ENCODE data around the gene GHRH. TPM values are rescaled to one million over a fixed set of nuclear protein-coding genes. Genes with fewer than 3 reads are reported as not detected.

Gene GHRH
- total RNA-seq, 1 experiment from 2014 or later = not detected

DNA sequence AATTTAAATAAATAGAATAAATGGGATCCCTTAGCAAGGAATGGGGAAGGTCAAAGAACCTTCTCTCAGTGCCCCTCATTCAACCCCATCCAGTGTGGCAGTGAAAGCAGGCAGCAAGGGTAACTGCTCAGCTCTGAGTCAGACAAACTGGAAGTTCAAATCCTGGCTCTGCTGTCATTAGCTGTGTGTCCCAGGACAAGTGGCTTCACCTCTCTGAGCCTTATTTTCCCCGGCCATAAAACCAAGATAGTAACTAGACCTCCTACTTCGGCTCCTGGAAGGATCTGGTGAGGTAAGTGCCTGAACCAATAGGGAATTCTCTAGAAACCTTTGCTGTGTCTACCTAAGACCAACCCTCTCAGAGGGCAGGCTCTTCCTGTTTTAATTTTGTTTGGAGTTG, 4.1 kb downstream of the GHRH start:
- Histone ChIP-seq H3K27ac (ENCODE audit: low read length) (no peak overlapping the region), H3K4me3 (ENCODE audit: low read depth in 2 of 2, low read length in 2 of 2) (no peak overlapping the region), H3K27me3 (ENCODE audit: control insufficient read depth, insufficient read depth, low read length) (peaks cover 4% of the 10 kb centered on the region), H3K36me3 (ENCODE audit: control insufficient read depth, insufficient read depth, low read length) (no peaks in the 10 kb centered on the region), H3K9me3 (ENCODE audit: control insufficient read depth, insufficient read depth, low read depth, low read length) (no peaks in the 10 kb centered on the region), H3K4me1 (ENCODE audit: control insufficient read depth, insufficient read depth, low read length) (no peaks in the 10 kb centered on the region)
- ChIA-PET CTCF (no interaction called here), POLR2A (no interaction called here)
- ATAC-seq (no peak), DNase-seq (ENCODE audit: low read depth, low spot score) (no peak)
- intact Hi-C loops (cut with micrococcal nuclease; ENCODE audit: unreplicated experiment) = no loop called here
- in situ Hi-C loops (cut with HindIII; ENCODE audit: low pct_unique_long_range_greater_than_20kb, low sequenced_read_pairs) = no loop called here
- no TSS peak for BruUV-seq (replicated peaks)
- TF ChIP-seq TCF7L2 (IDR thresholded peaks at IDR 0.05; ENCODE audit: low read depth, low read length) (no peak), SIN3A (IDR thresholded peaks at IDR 0.05; ENCODE audit: borderline replicate concordance, insufficient read depth, low read depth, low read length) (no peak), POLR2AphosphoS5 (IDR thresholded peaks at IDR 0.05; ENCODE audit: low read depth, low read length) (no peak)
- TF ChIP-seq, protein P1, sequence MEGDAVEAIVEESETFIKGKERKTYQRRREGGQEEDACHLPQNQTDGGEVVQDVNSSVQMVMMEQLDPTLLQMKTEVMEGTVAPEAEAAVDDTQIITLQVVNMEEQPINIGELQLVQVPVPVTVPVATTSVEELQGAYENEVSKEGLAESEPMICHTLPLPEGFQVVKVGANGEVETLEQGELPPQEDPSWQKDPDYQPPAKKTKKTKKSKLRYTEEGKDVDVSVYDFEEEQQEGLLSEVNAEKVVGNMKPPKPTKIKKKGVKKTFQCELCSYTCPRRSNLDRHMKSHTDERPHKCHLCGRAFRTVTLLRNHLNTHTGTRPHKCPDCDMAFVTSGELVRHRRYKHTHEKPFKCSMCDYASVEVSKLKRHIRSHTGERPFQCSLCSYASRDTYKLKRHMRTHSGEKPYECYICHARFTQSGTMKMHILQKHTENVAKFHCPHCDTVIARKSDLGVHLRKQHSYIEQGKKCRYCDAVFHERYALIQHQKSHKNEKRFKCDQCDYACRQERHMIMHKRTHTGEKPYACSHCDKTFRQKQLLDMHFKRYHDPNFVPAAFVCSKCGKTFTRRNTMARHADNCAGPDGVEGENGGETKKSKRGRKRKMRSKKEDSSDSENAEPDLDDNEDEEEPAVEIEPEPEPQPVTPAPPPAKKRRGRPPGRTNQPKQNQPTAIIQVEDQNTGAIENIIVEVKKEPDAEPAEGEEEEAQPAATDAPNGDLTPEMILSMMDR (IDR thresholded peaks at IDR 0.05) = no peak
- TF ChIP-seq, protein P2, sequence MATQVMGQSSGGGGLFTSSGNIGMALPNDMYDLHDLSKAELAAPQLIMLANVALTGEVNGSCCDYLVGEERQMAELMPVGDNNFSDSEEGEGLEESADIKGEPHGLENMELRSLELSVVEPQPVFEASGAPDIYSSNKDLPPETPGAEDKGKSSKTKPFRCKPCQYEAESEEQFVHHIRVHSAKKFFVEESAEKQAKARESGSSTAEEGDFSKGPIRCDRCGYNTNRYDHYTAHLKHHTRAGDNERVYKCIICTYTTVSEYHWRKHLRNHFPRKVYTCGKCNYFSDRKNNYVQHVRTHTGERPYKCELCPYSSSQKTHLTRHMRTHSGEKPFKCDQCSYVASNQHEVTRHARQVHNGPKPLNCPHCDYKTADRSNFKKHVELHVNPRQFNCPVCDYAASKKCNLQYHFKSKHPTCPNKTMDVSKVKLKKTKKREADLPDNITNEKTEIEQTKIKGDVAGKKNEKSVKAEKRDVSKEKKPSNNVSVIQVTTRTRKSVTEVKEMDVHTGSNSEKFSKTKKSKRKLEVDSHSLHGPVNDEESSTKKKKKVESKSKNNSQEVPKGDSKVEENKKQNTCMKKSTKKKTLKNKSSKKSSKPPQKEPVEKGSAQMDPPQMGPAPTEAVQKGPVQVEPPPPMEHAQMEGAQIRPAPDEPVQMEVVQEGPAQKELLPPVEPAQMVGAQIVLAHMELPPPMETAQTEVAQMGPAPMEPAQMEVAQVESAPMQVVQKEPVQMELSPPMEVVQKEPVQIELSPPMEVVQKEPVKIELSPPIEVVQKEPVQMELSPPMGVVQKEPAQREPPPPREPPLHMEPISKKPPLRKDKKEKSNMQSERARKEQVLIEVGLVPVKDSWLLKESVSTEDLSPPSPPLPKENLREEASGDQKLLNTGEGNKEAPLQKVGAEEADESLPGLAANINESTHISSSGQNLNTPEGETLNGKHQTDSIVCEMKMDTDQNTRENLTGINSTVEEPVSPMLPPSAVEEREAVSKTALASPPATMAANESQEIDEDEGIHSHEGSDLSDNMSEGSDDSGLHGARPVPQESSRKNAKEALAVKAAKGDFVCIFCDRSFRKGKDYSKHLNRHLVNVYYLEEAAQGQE (IDR thresholded peaks at IDR 0.05; ENCODE audit: insufficient read depth in 1 of 2, low read depth in 2 of 2, low read length in 1 of 2) = no peak

DNA sequence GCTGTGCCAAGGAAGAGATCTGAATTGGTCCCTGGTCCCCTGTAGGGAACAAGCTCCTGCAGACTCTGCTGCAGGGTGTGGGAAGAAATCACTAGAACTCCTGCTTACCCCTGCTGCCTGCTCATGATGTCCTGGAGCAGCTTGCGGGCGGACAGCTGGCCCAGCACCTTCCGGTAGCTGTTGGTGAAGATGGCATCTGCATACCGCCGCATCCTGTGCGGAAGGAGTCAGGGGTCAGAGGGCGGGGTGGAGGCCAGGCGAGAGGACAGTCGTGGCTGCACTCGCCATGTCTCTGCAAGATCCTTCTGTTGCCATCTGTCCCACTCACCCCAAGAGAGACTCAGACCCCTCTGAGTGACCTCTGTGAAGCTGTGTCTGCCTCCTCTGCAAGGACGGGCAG, 5.3 kb downstream of the GHRH start:
- no TSS peak for BruUV-seq (replicated peaks)
- ChIA-PET CTCF (no interaction called here), POLR2A (interaction anchor here (0.5 to 0.6 kb wide), 2 partner anchors 69 to 245 kb away, joined by 3 to 4 read pairs; no protein-coding TSS in a partner anchor)
- H3K9me3 ChIP-seq (ENCODE audit: control insufficient read depth, insufficient read depth, low read depth, low read length) = no peaks in the 10 kb centered on the region
- H3K4me3 ChIP-seq (ENCODE audit: low read depth in 2 of 2, low read length in 2 of 2) = no peak overlapping the region
- peaks cover 4% of the 10 kb centered on the region for H3K27me3 ChIP-seq (ENCODE audit: control insufficient read depth, insufficient read depth, low read length)
- TF ChIP-seq, protein P1 (IDR thresholded peaks at IDR 0.05) = no peak
- TF ChIP-seq, protein P2 (IDR thresholded peaks at IDR 0.05; ENCODE audit: insufficient read depth in 1 of 2, low read depth in 2 of 2, low read length in 1 of 2) = no peak
- TF ChIP-seq SIN3A (IDR thresholded peaks at IDR 0.05; ENCODE audit: borderline replicate concordance, insufficient read depth, low read depth, low read length) (no peak), POLR2AphosphoS5 (IDR thresholded peaks at IDR 0.05; ENCODE audit: low read depth, low read length) (no peak), TCF7L2 (IDR thresholded peaks at IDR 0.05; ENCODE audit: low read depth, low read length) (no peak)
- no peak for DNase-seq (ENCODE audit: low read depth, low spot score)
- in situ Hi-C loops (cut with HindIII; ENCODE audit: low pct_unique_long_range_greater_than_20kb, low sequenced_read_pairs) = no loop called here
- H3K4me1 ChIP-seq (ENCODE audit: control insufficient read depth, insufficient read depth, low read length) = no peaks in the 10 kb centered on the region
- H3K36me3 ChIP-seq (ENCODE audit: control insufficient read depth, insufficient read depth, low read length) = no peaks in the 10 kb centered on the region
- ATAC-seq = no peak
- H3K27ac ChIP-seq (ENCODE audit: low read length) = no peak overlapping the region
- intact Hi-C loops (cut with micrococcal nuclease; ENCODE audit: unreplicated experiment) = no loop called here
